Activated CD4-positive, alpha-beta T cell treated with anti-CD3 and anti-CD28 coated beads, Interleukin-2, amount 10 ng/mL, durations not matched to agents 24 days and 14 days (primary cell): ENCODE results near the gene GSDMA. TPM values are rescaled to one million over a fixed set of nuclear protein-coding genes. Genes with fewer than 3 reads are reported as not detected.
A peak's percentile ranks its signal among the peaks of the same experiment; 100 is the strongest.
"Not testable (repeated sequence)": the region's sequence is repeated elsewhere in the genome, so short reads cannot be mapped to it uniquely, and the experiment has no call there.

ENCODE experiments used
- DNase-seq: peaks from one replicate; pipeline ENCODE4 v3.0.0; 2022
- H3K27ac Mint-ChIP-seq: one replicate; pipeline ENCODE4 v1.8.0; 2022; ENCODE audit warnings: mild to moderate bottlenecking, mixed read lengths
- H3K27me3 Mint-ChIP-seq: one replicate; pipeline ENCODE4 v1.8.0; 2022; ENCODE audit warnings: mixed read lengths
- H3K36me3 Mint-ChIP-seq: one replicate; pipeline ENCODE4 v1.8.0; 2022; ENCODE audit warnings: low read depth, mild to moderate bottlenecking, mixed read lengths
- H3K4me1 Mint-ChIP-seq: one replicate; pipeline ENCODE4 v1.8.0; 2021; ENCODE audit warnings: mixed read lengths
- H3K4me3 Mint-ChIP-seq: one replicate; pipeline ENCODE4 v1.8.0; 2022; ENCODE audit warnings: mild to moderate bottlenecking, moderate library complexity, mixed read lengths
- H3K9me3 Mint-ChIP-seq: one replicate; pipeline ENCODE4 v1.8.0; 2021; ENCODE audit warnings: mixed read lengths
- intact Hi-C: fragments of 100-400 bp; cut with micrococcal nuclease; formaldehyde crosslinking; loops from one replicate; pipeline ENCODE4 v1.15.1; 2023
- total RNA-seq: library from RNA; stranded (reverse); gene quantifications from 2 replicates; pipeline ENCODE4 v1.2.3, GENCODE V29; 2022

GSDMA gene
- total RNA-seq, 1 donor from 2014 or later: 0.84 TPM

- intact Hi-C loops: loop anchor here (1.0 kb wide), 8 partner anchors 21 to 358 kb away; partner anchors contain the start of genes LRRC3C, MED24, MIEN1 and ORMDL3
- Mint-ChIP-seq H3K36me3 (peaks cover 17% of the 10 kb centered on the region), H3K27me3 (peaks cover 9% of the 10 kb centered on the region), H3K4me1 (peaks cover 28% of the 10 kb centered on the region), H3K9me3 (no peaks in the 10 kb centered on the region), H3K27ac (peak overlapping the region; percentile 92), H3K4me3 (peak overlapping the region; percentile 91)
- DNase-seq: no peak
Observed at GRCh38 chr17:39979893-39980350, 17.1 kb downstream of the GSDMA start.

- peaks cover 24% of the 10 kb centered on the region for H3K36me3 Mint-ChIP-seq
- peaks cover 8% of the 10 kb centered on the region for H3K27me3 Mint-ChIP-seq
- H3K4me1 Mint-ChIP-seq: peaks cover 28% of the 10 kb centered on the region
- peak within 1 kb of the TSS; percentile 91 for H3K4me3 Mint-ChIP-seq
- H3K27ac Mint-ChIP-seq: peak within 1 kb of the TSS; percentile 92
- H3K9me3 Mint-ChIP-seq: no peaks in the 10 kb centered on the region
- intact Hi-C loops: loop anchor here (1.0 kb wide), 8 partner anchors 21 to 358 kb away; partner anchors contain the start of genes LRRC3C, MED24, MIEN1 and ORMDL3
- peak; percentile 99 for DNase-seq
Observed at GRCh38 chr17:39980351-39981206, 17.8 kb downstream of the GSDMA start, which contains the start of gene PSMD3. Gene PSMD3, plus strand, starts transcription at chr17:39980807. Its CDS starts 164 bp downstream, at chr17:39980971.

- Mint-ChIP-seq H3K27me3 (peaks cover 6% of the 10 kb centered on the region), H3K36me3 (peaks cover 31% of the 10 kb centered on the region), H3K4me3 (peak overlapping the region; percentile 91), H3K27ac (peak overlapping the region; percentile 92), H3K4me1 (peaks cover 28% of the 10 kb centered on the region), H3K9me3 (no peaks in the 10 kb centered on the region)
- DNase-seq: no peak
- intact Hi-C loops: no loop called here
Observed at GRCh38 chr17:39981207-39981741, 18.5 kb downstream of the GSDMA start.

- Mint-ChIP-seq H3K27ac (peak overlapping the region; percentile 92), H3K36me3 (peaks cover 36% of the 10 kb centered on the region), H3K27me3 (peaks cover 6% of the 10 kb centered on the region), H3K4me1 (peaks cover 29% of the 10 kb centered on the region), H3K4me3 (peak overlapping the region; percentile 91), H3K9me3 (no peaks in the 10 kb centered on the region)
- intact Hi-C loops: no loop called here
- DNase-seq: no peak
Observed at GRCh38 chr17:39981766-39982375, 19.1 kb downstream of the GSDMA start.

GRCh38 chr17:39988206-39988810 is 25.5 kb downstream of the GSDMA start:
- intact Hi-C loops: no loop called here
- H3K27ac Mint-ChIP-seq: no peak overlapping the region

GRCh38 chr17:39994448-39994847 is 31.6 kb downstream of the GSDMA start:
- Mint-ChIP-seq H3K36me3 (peaks cover 66% of the 10 kb centered on the region), H3K27ac (no peak overlapping the region)
- intact Hi-C loops: no loop called here

More at GRCh38 chr17:39988206-39988810, 25.5 kb downstream of the GSDMA start:
- no peaks in the 10 kb centered on the region for H3K9me3 Mint-ChIP-seq
- peaks cover 7% of the 10 kb centered on the region for H3K4me1 Mint-ChIP-seq
- no peaks in the 10 kb centered on the region for H3K27me3 Mint-ChIP-seq
- no peak for DNase-seq
- H3K36me3 Mint-ChIP-seq: peaks cover 78% of the 10 kb centered on the region
- no peak overlapping the region for H3K4me3 Mint-ChIP-seq

GRCh38 chr17:39995438-39995837 is 32.6 kb downstream of the GSDMA start:
- no peak overlapping the region for H3K4me3 Mint-ChIP-seq

More at GRCh38 chr17:39994448-39994847, 31.6 kb downstream of the GSDMA start:
- DNase-seq: no peak
- no peaks in the 10 kb centered on the region for H3K4me1 Mint-ChIP-seq
- no peaks in the 10 kb centered on the region for H3K27me3 Mint-ChIP-seq
- no peaks in the 10 kb centered on the region for H3K9me3 Mint-ChIP-seq
- H3K4me3 Mint-ChIP-seq: no peak overlapping the region

GRCh38 chr17:39996162-39996561 is 33.4 kb downstream of the GSDMA start:
- no peak for DNase-seq
- Mint-ChIP-seq H3K4me3 (no peak overlapping the region), H3K27ac (no peak overlapping the region), H3K4me1 (no peaks in the 10 kb centered on the region), H3K27me3 (no peaks in the 10 kb centered on the region), H3K36me3 (peaks cover 51% of the 10 kb centered on the region), H3K9me3 (no peaks in the 10 kb centered on the region)
- intact Hi-C loops: no loop called here

More at GRCh38 chr17:39995438-39995837, 32.6 kb downstream of the GSDMA start:
- intact Hi-C loops: no loop called here
- H3K4me1 Mint-ChIP-seq: no peaks in the 10 kb centered on the region
- H3K36me3 Mint-ChIP-seq: peaks cover 56% of the 10 kb centered on the region
- H3K27me3 Mint-ChIP-seq: no peaks in the 10 kb centered on the region
- DNase-seq: no peak
- H3K9me3 Mint-ChIP-seq: no peaks in the 10 kb centered on the region
- H3K27ac Mint-ChIP-seq: no peak overlapping the region

- DNase-seq: no peak
- H3K36me3 Mint-ChIP-seq: peaks cover 47% of the 10 kb centered on the region
- H3K4me1 Mint-ChIP-seq: no peaks in the 10 kb centered on the region
- no peaks in the 10 kb centered on the region for H3K27me3 Mint-ChIP-seq
- intact Hi-C loops: no loop called here
- H3K4me3 Mint-ChIP-seq: no peak overlapping the region
- no peaks in the 10 kb centered on the region for H3K9me3 Mint-ChIP-seq
- no peak overlapping the region for H3K27ac Mint-ChIP-seq
Observed at GRCh38 chr17:39996800-39997199, 34.0 kb downstream of the GSDMA start.

- intact Hi-C loops: no loop called here
- Mint-ChIP-seq H3K27ac (no peak overlapping the region), H3K4me1 (no peaks in the 10 kb centered on the region), H3K27me3 (no peaks in the 10 kb centered on the region), H3K36me3 (peaks cover 44% of the 10 kb centered on the region), H3K9me3 (no peaks in the 10 kb centered on the region), H3K4me3 (no peak overlapping the region)
- no peak for DNase-seq
Observed at GRCh38 chr17:39997543-39997942, 34.7 kb downstream of the GSDMA start.

- Mint-ChIP-seq H3K27ac (no peak overlapping the region), H3K4me1 (no peaks in the 10 kb centered on the region), H3K27me3 (no peaks in the 10 kb centered on the region), H3K36me3 (peaks cover 31% of the 10 kb centered on the region), H3K9me3 (no peaks in the 10 kb centered on the region), H3K4me3 (no peak overlapping the region)
- DNase-seq: no peak
- intact Hi-C loops: no loop called here
Observed at GRCh38 chr17:39999067-39999466, 36.3 kb downstream of the GSDMA start.

- intact Hi-C loops: no loop called here
- Mint-ChIP-seq H3K27me3 (peaks cover 2% of the 10 kb centered on the region), H3K27ac (no peak overlapping the region), H3K4me1 (no peaks in the 10 kb centered on the region), H3K9me3 (no peaks in the 10 kb centered on the region), H3K4me3 (no peak overlapping the region), H3K36me3 (peaks cover 20% of the 10 kb centered on the region)
- DNase-seq: no peak
Observed at GRCh38 chr17:40000161-40000560, 37.4 kb downstream of the GSDMA start.

- H3K36me3 Mint-ChIP-seq: peaks cover 12% of the 10 kb centered on the region
- H3K4me1 Mint-ChIP-seq, H3K27me3 Mint-ChIP-seq, intact Hi-C loops, H3K27ac Mint-ChIP-seq, H3K9me3 Mint-ChIP-seq, H3K4me3 Mint-ChIP-seq, DNase-seq: not testable (repeated sequence)
Observed at GRCh38 chr17:40001335-40001734, 38.5 kb downstream of the GSDMA start.
